Activated naive CD8-positive, alpha-beta T cell (primary cell): ENCODE data around the gene CLMP.

ENCODE experiments used
- H3K27ac Mint-ChIP-seq: one replicate; pipeline ENCODE4 v1.8.0; 2021; ENCODE audit warnings: mixed read lengths
- H3K27me3 Mint-ChIP-seq: one replicate; pipeline ENCODE4 v1.8.0; 2021; ENCODE audit warnings: mixed read lengths
- H3K36me3 Mint-ChIP-seq: one replicate; pipeline ENCODE4 v1.8.0; 2021; ENCODE audit warnings: mixed read lengths
- H3K4me1 Mint-ChIP-seq: one replicate; pipeline ENCODE4 v1.8.0; 2021; ENCODE audit warnings: low read depth, mixed read lengths
- H3K4me3 Mint-ChIP-seq: one replicate; pipeline ENCODE4 v1.8.0; 2021; ENCODE audit warnings: mild to moderate bottlenecking, mixed read lengths
- H3K9me3 Mint-ChIP-seq: one replicate; pipeline ENCODE4 v1.8.0; 2021; ENCODE audit warnings: low read depth, mixed read lengths

CLMP gene

GRCh38 chr11:123228496-123229163, 33.6 kb upstream of the CLMP start:
- no peaks in the 10 kb centered on the region for H3K9me3 Mint-ChIP-seq
- peaks cover 2% of the 10 kb centered on the region for H3K36me3 Mint-ChIP-seq
- peaks cover 12% of the 10 kb centered on the region for H3K4me1 Mint-ChIP-seq
- no peak overlapping the region for H3K4me3 Mint-ChIP-seq
- H3K27me3 Mint-ChIP-seq, result peaks cover 7% of the 10 kb centered on the region
- H3K27ac Mint-ChIP-seq, result no peak overlapping the region

- peaks cover 7% of the 10 kb centered on the region for H3K27me3 Mint-ChIP-seq
- H3K36me3 Mint-ChIP-seq, result peaks cover 2% of the 10 kb centered on the region
These were observed 32.9 kb upstream of the CLMP start for GRCh38 chr11:123227763-123228495.

GRCh38 chr11:123221584-123221983, 26.5 kb upstream of the CLMP start:
- Mint-ChIP-seq H3K36me3 (peaks cover 6% of the 10 kb centered on the region), H3K27me3 (peaks cover 9% of the 10 kb centered on the region), H3K9me3 (peaks cover 13% of the 10 kb centered on the region), H3K4me1 (no peaks in the 10 kb centered on the region), H3K4me3 (no peak overlapping the region), H3K27ac (no peak overlapping the region)

More at GRCh38 chr11:123227763-123228495, 32.9 kb upstream of the CLMP start:
- peaks cover 5% of the 10 kb centered on the region for H3K4me1 Mint-ChIP-seq
- no peak overlapping the region for H3K4me3 Mint-ChIP-seq
- H3K9me3 Mint-ChIP-seq, result no peaks in the 10 kb centered on the region
- no peak overlapping the region for H3K27ac Mint-ChIP-seq

GRCh38 chr11:123221096-123221561, 26.1 kb upstream of the CLMP start:
- H3K36me3 Mint-ChIP-seq, result peaks cover 6% of the 10 kb centered on the region

GRCh38 chr11:123219066-123219690, 24.1 kb upstream of the CLMP start:
- H3K4me3 Mint-ChIP-seq, result no peak overlapping the region
- no peak overlapping the region for H3K27ac Mint-ChIP-seq
- peaks cover 6% of the 10 kb centered on the region for H3K36me3 Mint-ChIP-seq
- H3K27me3 Mint-ChIP-seq, result peaks cover 5% of the 10 kb centered on the region
- no peaks in the 10 kb centered on the region for H3K4me1 Mint-ChIP-seq
- peaks cover 13% of the 10 kb centered on the region for H3K9me3 Mint-ChIP-seq

More at GRCh38 chr11:123221096-123221561, 26.1 kb upstream of the CLMP start:
- Mint-ChIP-seq H3K27ac (no peak overlapping the region), H3K4me1 (no peaks in the 10 kb centered on the region), H3K27me3 (peaks cover 8% of the 10 kb centered on the region), H3K4me3 (no peak overlapping the region), H3K9me3 (peaks cover 13% of the 10 kb centered on the region)

- H3K36me3 Mint-ChIP-seq, result peaks cover 6% of the 10 kb centered on the region
- H3K4me1 Mint-ChIP-seq, result no peaks in the 10 kb centered on the region
- no peak overlapping the region for H3K4me3 Mint-ChIP-seq
- H3K27me3 Mint-ChIP-seq, result peaks cover 5% of the 10 kb centered on the region
- peaks cover 13% of the 10 kb centered on the region for H3K9me3 Mint-ChIP-seq
- no peak overlapping the region for H3K27ac Mint-ChIP-seq
These were observed 23.4 kb upstream of the CLMP start for GRCh38 chr11:123218451-123218850.

- H3K27ac Mint-ChIP-seq, result no peak overlapping the region
- H3K36me3 Mint-ChIP-seq, result peaks cover 5% of the 10 kb centered on the region
- no peak overlapping the region for H3K4me3 Mint-ChIP-seq
- H3K4me1 Mint-ChIP-seq, result no peaks in the 10 kb centered on the region
- H3K9me3 Mint-ChIP-seq, result peaks cover 13% of the 10 kb centered on the region
- peaks cover 10% of the 10 kb centered on the region for H3K27me3 Mint-ChIP-seq
These were observed 22.8 kb upstream of the CLMP start for GRCh38 chr11:123217897-123218296.

GRCh38 chr11:123216249-123216648, 21.2 kb upstream of the CLMP start:
- peaks cover 1% of the 10 kb centered on the region for H3K36me3 Mint-ChIP-seq
- H3K27ac Mint-ChIP-seq, result no peak overlapping the region
- peaks cover 9% of the 10 kb centered on the region for H3K27me3 Mint-ChIP-seq
- peaks cover under 1% of the 10 kb centered on the region for H3K9me3 Mint-ChIP-seq
- no peak overlapping the region for H3K4me3 Mint-ChIP-seq
- no peaks in the 10 kb centered on the region for H3K4me1 Mint-ChIP-seq

- Mint-ChIP-seq H3K36me3 (no peaks in the 10 kb centered on the region), H3K4me3 (no peak overlapping the region), H3K4me1 (no peaks in the 10 kb centered on the region), H3K9me3 (no peaks in the 10 kb centered on the region), H3K27me3 (peaks cover 8% of the 10 kb centered on the region), H3K27ac (no peak overlapping the region)
These were observed 19.9 kb upstream of the CLMP start for GRCh38 chr11:123214940-123215339.

- peaks cover 8% of the 10 kb centered on the region for H3K27me3 Mint-ChIP-seq
- no peaks in the 10 kb centered on the region for H3K9me3 Mint-ChIP-seq
- no peaks in the 10 kb centered on the region for H3K4me1 Mint-ChIP-seq
- H3K27ac Mint-ChIP-seq, result no peak overlapping the region
- no peak overlapping the region for H3K4me3 Mint-ChIP-seq
- no peaks in the 10 kb centered on the region for H3K36me3 Mint-ChIP-seq
These were observed 19.3 kb upstream of the CLMP start for GRCh38 chr11:123214396-123214795.

- Mint-ChIP-seq H3K36me3 (no peaks in the 10 kb centered on the region), H3K27ac (no peak overlapping the region), H3K4me1 (no peaks in the 10 kb centered on the region), H3K27me3 (peaks cover 9% of the 10 kb centered on the region), H3K4me3 (no peak overlapping the region), H3K9me3 (no peaks in the 10 kb centered on the region)
These were observed 18.3 kb upstream of the CLMP start for GRCh38 chr11:123213307-123213771.

GRCh38 chr11:123212406-123212805, 17.4 kb upstream of the CLMP start:
- Mint-ChIP-seq H3K4me1 (no peaks in the 10 kb centered on the region), H3K27ac (no peak overlapping the region), H3K4me3 (no peak overlapping the region), H3K36me3 (no peaks in the 10 kb centered on the region), H3K27me3 (peaks cover 9% of the 10 kb centered on the region), H3K9me3 (no peaks in the 10 kb centered on the region)

GRCh38 chr11:123211981-123212380, 16.9 kb upstream of the CLMP start:
- Mint-ChIP-seq H3K27me3 (peaks cover 9% of the 10 kb centered on the region), H3K36me3 (no peaks in the 10 kb centered on the region), H3K9me3 (no peaks in the 10 kb centered on the region), H3K4me3 (no peak overlapping the region), H3K27ac (no peak overlapping the region), H3K4me1 (no peaks in the 10 kb centered on the region)

GRCh38 chr11:123211149-123211852, 16.3 kb upstream of the CLMP start:
- Mint-ChIP-seq H3K27me3 (peaks cover 11% of the 10 kb centered on the region), H3K4me1 (no peaks in the 10 kb centered on the region), H3K4me3 (no peak overlapping the region), H3K27ac (no peak overlapping the region), H3K9me3 (no peaks in the 10 kb centered on the region), H3K36me3 (no peaks in the 10 kb centered on the region)

- Mint-ChIP-seq H3K4me1 (no peaks in the 10 kb centered on the region), H3K27ac (no peak overlapping the region), H3K4me3 (no peak overlapping the region), H3K9me3 (no peaks in the 10 kb centered on the region), H3K27me3 (peaks cover 12% of the 10 kb centered on the region), H3K36me3 (peaks cover 2% of the 10 kb centered on the region)
These were observed 14.5 kb upstream of the CLMP start for GRCh38 chr11:123209591-123209990.
